Memory B cell (primary cell): ENCODE measurements around the gene PFDN5.

Source experiments
- ATAC-seq: fragments of 150-1000 bp; cut with Tn5 transposase; 2 replicates; pipeline ENCODE4 v1.10.0; 2021; ENCODE audit warnings: low read depth, mild to moderate bottlenecking, moderate library complexity
- DNase-seq, 2 donors: peaks; one replicate each; pipeline ENCODE4 v3.0.0; 2022; ENCODE audit warnings: low spot score in 2 of 2
- H3K27ac Mint-ChIP-seq: one replicate; pipeline ENCODE4 v1.8.0; 2022; ENCODE audit warnings: mild to moderate bottlenecking, moderate library complexity, mixed read lengths
- H3K27me3 Mint-ChIP-seq: one replicate; pipeline ENCODE4 v1.8.0; 2022; ENCODE audit warnings: mixed read lengths
- H3K36me3 Mint-ChIP-seq: one replicate; pipeline ENCODE4 v1.8.0; 2022; ENCODE audit warnings: mild to moderate bottlenecking, mixed read lengths
- H3K4me1 Mint-ChIP-seq: one replicate; pipeline ENCODE4 v1.8.0; 2022; ENCODE audit warnings: mixed read lengths
- H3K4me3 Mint-ChIP-seq: one replicate; pipeline ENCODE4 v1.8.0; 2022; ENCODE audit warnings: mild to moderate bottlenecking, moderate library complexity, mixed read lengths
- H3K9me3 Mint-ChIP-seq: one replicate; pipeline ENCODE4 v1.8.0; 2022; ENCODE audit warnings: mixed read lengths

PFDN5 gene

DNA sequence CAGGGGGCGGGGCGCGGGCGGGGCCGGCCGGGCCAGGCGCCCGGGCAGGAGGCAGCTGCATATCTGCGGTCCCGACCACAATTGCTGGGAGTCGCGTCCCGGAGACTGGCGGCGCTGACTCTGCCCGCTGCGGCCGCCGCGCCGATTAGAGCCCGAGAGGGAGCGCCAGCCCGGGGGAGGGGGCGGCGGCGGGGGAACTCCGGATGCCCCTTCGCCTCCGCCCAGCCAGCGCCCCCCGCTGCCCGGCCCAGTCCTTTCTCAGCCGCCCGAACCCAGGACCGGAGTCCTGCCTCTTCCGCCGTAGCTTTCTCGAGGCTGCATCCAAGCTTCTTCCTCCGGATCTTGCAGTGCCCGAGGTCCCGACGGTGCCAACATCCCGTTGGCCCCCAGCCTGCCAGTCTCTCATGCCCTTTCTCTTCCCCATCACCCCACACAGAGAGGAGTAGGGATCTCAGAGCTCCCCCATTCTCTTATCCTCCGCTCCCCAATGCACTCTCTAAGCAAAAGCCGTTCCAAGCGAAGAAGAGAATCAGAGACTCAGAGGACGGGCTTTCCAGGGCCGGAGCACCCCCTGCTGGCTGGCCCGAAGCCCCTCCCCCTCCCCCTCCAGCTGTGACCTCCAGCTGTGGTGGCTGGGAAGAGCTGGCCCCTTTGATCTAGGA is 49.6 kb downstream of the PFDN5 start:
- Mint-ChIP-seq H3K36me3 (no peaks in the 10 kb centered on the region), H3K27me3 (peaks cover 3% of the 10 kb centered on the region), H3K27ac (peak overlapping the region; percentile 76), H3K4me3 (peak overlapping the region; percentile 97), H3K9me3 (no peaks in the 10 kb centered on the region), H3K4me1 (peaks cover 8% of the 10 kb centered on the region)
- DNase-seq: peak; percentile 64 to 68
- ATAC-seq: peak; percentile 92

DNA sequence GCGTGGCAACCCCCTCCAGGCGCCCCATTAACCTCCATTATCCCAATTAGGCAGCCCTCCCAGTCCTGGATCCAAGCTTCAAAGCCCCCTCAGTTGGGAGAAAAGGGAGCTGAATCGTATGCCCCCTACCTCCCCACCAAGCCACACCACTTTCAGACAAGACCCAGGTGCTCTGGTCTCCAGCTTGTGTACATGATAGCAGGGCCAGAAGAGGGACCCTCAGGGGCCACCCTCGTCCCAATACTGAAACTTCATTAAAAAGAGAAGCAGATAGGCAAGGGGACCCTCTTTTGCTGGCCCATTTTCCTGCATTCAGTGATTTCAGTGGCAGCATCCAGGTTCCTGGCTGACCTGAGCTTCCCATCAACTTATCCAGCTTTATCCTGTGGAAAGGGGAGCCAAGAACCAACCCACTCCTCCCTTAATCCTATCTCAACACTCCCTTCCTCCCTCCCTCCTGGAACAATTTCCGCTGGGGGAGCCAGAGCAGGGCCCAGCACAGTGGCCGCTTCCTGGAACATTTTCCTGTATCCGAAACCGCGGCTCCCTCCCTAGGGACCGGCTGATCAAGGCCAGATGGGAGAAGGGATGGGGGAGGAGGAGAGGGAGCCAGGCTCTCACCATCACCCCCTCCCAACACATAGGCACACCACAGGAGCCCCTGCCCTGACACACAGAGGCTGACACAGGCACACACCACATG is 50.3 kb downstream of the PFDN5 start:
- Mint-ChIP-seq H3K4me1 (peaks cover 8% of the 10 kb centered on the region), H3K4me3 (peak overlapping the region; percentile 97), H3K9me3 (no peaks in the 10 kb centered on the region), H3K27me3 (peaks cover 2% of the 10 kb centered on the region), H3K36me3 (no peaks in the 10 kb centered on the region), H3K27ac (peak overlapping the region; percentile 76)
- no peak for DNase-seq
- ATAC-seq: peak; percentile 12

- no peak overlapping the region for H3K4me3 Mint-ChIP-seq
- peaks cover 8% of the 10 kb centered on the region for H3K4me1 Mint-ChIP-seq
- peak overlapping the region; percentile 29 for H3K27ac Mint-ChIP-seq
- H3K27me3 Mint-ChIP-seq: peaks cover 2% of the 10 kb centered on the region
- no peaks in the 10 kb centered on the region for H3K36me3 Mint-ChIP-seq
- H3K9me3 Mint-ChIP-seq: no peaks in the 10 kb centered on the region
- DNase-seq: no peak
- no peak for ATAC-seq
Measured at GRCh38 chr12:53346491-53346890, 51.1 kb downstream of the PFDN5 start.

GRCh38 chr12:53347905-53348304 is 52.6 kb downstream of the PFDN5 start:
- no peak for DNase-seq
- H3K36me3 Mint-ChIP-seq: no peaks in the 10 kb centered on the region
- no peak for ATAC-seq

More at GRCh38 chr12:53347905-53348304, 52.6 kb downstream of the PFDN5 start:
- Mint-ChIP-seq H3K27me3 (no peaks in the 10 kb centered on the region), H3K4me3 (no peak overlapping the region), H3K4me1 (peaks cover 12% of the 10 kb centered on the region), H3K27ac (no peak overlapping the region), H3K9me3 (no peaks in the 10 kb centered on the region)
